Lower leg skin (tissue), 4 donors: ENCODE data around the gene ZNF2. TPM values are rescaled to one million over a fixed set of nuclear protein-coding genes. Genes with fewer than 3 reads are reported as not detected.

Experiments
- DNase-seq, 2 donors: peaks; one replicate each; pipeline ENCODE4 v3.0.0-alpha.2; 2019; ENCODE audit warnings: low spot score in 2 of 2
- H3K4me3 ChIP-seq: fragments of 200-600 bp; sonication (generic); 2 replicates; pipeline ENCODE4 v1.5.1; 2017; ENCODE audit warnings: mild to moderate bottlenecking, low read depth; ENCODE audit not compliant: poor library complexity, severe bottlenecking
- POLR2A ChIP-seq, 2 donors: fragments of 450-650 bp; IDR thresholded peaks; one replicate each; pipeline ENCODE4 v1.6.1; 2016 to 2017; ENCODE audit warnings: antibody characterized with exemption in 2 of 2, mild to moderate bottlenecking in 1 of 2, moderate library complexity in 1 of 2
- WGBS, 2 donors: methylation state at CpG; one replicate each; pipeline ENCODE4 v1.1.5; 2018; 5-methylcytosine and 5-hydroxymethylcytosine counted together
- intact Hi-C: fragments of 100-400 bp; cut with DNase I; formaldehyde crosslinking; loops from one replicate; pipeline ENCODE4 v1.15.0; 2023; ENCODE audit warnings: low total_unique reads
- total RNA-seq, 4 donors: library from RNA; depleted of rRNA; stranded (reverse); fragments of >200 nt; gene quantifications; one replicate each; pipeline ENCODE4 v1.1.0, GENCODE V29; 2016
- TF ChIP-seq, protein P1 (sequence below), 3 donors: fragments of 450-650 bp; IDR thresholded peaks; one replicate each; pipeline ENCODE4 v1.5.1; 2016; ENCODE audit warnings: antibody characterized with exemption in 3 of 3, mild to moderate bottlenecking in 3 of 3, moderate library complexity in 2 of 3

The ZNF2 gene
- total RNA-seq, 4 donors from 2014 or later, result 1.9 to 6.3 (median 3.1) TPM

DNA sequence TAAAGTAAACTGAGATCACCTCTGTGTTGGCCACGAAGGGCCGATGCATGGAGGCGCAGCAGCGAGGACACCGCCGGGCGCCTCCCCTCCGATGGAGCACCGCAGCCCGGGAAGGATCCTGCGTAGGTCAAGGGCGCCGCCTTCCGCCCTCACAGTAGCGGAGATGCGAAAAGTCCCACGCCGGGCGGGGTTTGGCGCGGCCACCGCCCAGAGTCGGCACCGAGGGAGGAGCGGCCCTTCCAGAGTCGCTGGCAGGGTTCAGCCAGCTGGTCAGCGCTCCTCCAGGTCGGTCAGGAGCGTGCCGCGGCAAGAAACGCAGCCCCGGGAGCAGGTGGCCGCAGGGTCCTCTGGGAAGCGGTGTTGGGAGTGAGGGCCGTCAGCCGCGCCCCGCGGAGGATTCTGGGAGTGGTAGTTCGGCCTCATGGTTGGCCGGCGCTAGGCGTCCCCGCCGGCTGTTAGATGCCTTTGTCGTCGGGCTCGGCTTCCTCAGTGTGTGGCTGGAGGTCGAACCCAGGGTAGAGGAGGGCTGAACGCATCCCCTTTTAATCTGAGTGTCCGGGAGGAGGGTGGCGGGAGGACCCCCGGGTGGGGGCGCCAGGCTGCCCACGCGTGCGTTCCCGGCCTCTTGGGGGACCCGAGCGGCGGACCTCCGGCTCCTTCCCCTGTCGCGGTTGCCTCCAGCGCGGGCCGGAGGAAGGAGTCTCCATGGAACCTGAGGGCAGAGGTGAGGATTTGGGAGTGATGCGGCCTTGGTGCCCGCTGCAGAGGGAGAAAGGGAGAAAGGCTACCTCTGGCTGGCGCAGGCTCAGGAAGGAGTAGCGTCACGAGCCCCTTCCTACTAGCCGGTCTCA is 41.7 kb downstream of the ZNF2 start, which contains the start of gene ZNF892:
Gene ZNF892 (plus strand): TSS at position 411 of the 851 bp plus-strand sequence. CDS start 295 bp downstream, at position 706.
- peak; percentile 87 to 98 for DNase-seq
- intact Hi-C loops, result no loop called here
- WGBS, 2 donors, result 2% methylated on average over 59 to 62 of the region's 74 CpGs
- TF ChIP-seq POLR2A (IDR thresholded peaks at IDR 0.05), result no peak
- TF ChIP-seq, protein P1, sequence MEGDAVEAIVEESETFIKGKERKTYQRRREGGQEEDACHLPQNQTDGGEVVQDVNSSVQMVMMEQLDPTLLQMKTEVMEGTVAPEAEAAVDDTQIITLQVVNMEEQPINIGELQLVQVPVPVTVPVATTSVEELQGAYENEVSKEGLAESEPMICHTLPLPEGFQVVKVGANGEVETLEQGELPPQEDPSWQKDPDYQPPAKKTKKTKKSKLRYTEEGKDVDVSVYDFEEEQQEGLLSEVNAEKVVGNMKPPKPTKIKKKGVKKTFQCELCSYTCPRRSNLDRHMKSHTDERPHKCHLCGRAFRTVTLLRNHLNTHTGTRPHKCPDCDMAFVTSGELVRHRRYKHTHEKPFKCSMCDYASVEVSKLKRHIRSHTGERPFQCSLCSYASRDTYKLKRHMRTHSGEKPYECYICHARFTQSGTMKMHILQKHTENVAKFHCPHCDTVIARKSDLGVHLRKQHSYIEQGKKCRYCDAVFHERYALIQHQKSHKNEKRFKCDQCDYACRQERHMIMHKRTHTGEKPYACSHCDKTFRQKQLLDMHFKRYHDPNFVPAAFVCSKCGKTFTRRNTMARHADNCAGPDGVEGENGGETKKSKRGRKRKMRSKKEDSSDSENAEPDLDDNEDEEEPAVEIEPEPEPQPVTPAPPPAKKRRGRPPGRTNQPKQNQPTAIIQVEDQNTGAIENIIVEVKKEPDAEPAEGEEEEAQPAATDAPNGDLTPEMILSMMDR (IDR thresholded peaks at IDR 0.05), result no peak
- peak within 1 kb of the TSS; percentile 54 for H3K4me3 ChIP-seq

- WGBS, 2 donors, result 59% methylated on average over 6 of the region's 6 CpGs
- intact Hi-C loops, result no loop called here
- TF ChIP-seq POLR2A (IDR thresholded peaks at IDR 0.05), result no peak
- TF ChIP-seq, protein P1 (IDR thresholded peaks at IDR 0.05), result no peak
- DNase-seq, result no peak
- no peak overlapping the region for H3K4me3 ChIP-seq
Observed at GRCh38 chr2:95208106-95208505, 42.5 kb downstream of the ZNF2 start.

DNA sequence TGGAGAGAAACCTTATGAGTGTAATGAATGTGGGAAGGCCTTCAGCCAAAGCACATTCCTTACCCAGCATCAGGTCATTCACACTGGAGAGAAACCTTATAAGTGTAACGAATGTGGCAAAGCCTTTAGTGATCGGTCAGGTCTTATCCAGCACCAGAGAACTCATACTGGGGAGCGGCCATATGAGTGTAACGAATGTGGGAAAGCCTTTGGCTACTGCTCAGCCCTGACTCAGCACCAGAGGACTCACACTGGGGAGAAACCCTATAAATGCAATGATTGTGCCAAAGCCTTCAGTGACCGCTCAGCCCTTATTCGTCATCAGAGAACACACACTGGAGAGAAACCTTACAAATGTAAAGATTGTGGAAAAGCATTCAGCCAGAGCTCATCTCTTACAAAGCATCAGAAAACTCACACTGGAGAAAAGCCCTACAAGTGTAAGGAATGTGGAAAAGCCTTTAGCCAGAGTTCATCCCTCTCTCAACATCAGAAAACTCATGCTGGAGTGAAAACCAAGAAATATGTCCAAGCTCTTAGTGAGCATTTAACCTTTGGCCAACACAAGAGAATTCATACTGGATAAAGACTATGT is 49.5 kb downstream of the ZNF2 start:
- H3K4me3 ChIP-seq, result no peak overlapping the region
- WGBS, 2 donors, result 96 to 100% methylated on average over 6 of the region's 6 CpGs
- TF ChIP-seq, protein P1 (IDR thresholded peaks at IDR 0.05), result no peak
- TF ChIP-seq POLR2A (IDR thresholded peaks at IDR 0.05), result no peak
- DNase-seq, result no peak
- intact Hi-C loops, result no loop called here

DNA sequence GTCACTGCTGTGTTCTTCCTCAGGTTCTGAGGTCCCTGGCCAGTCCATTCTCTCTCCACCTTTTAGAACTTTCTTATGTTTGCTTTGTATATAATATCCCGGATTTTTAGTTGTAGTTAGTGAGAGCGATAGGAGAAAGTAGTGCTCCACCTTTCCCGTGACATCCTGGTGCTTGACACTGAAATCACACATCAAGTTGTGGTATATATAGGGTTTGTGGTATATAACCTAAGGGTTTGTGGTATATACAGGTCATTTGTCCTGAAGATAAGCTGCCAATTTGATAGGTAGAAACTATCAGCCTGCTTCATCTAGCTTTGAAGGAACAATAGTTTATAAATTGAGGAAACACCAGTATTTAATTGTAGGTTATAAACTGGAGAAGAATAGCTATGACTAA is 54.8 kb downstream of the ZNF2 start:
- TF ChIP-seq, protein P1 (IDR thresholded peaks at IDR 0.05), result no peak
- TF ChIP-seq POLR2A (IDR thresholded peaks at IDR 0.05), result no peak
- DNase-seq, result no peak
- intact Hi-C loops, result no loop called here
- WGBS, 2 donors, result 95 to 98% methylated on average over 3 of the region's 3 CpGs
- no peak overlapping the region for H3K4me3 ChIP-seq

DNA sequence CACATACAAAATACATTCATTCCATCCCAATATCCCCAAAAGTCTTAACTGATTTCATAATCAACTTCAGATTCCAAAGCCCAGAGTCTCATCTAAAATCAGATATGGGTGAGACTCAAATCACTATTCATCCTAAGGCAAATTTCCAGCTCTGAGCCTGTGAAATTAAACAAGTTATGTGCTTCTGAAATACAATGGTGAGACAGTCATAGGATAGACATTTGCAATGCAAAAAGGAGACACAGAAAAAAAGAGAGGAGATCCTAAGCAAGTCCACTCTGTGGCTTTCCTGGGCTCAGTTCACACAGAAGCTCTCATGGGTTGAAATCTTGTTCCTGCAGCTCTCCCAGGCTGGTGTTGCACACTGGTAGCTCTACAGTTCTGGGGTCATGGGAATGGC is 60.0 kb downstream of the ZNF2 start:
- intact Hi-C loops, result no loop called here
- TF ChIP-seq, protein P1 (IDR thresholded peaks at IDR 0.05), result no peak
- no peak for TF ChIP-seq POLR2A (IDR thresholded peaks at IDR 0.05)
- no peak overlapping the region for H3K4me3 ChIP-seq
- no peak for DNase-seq
